HG03439 (cell line): ENCODE data around the gene WDR82.

ENCODE experiments used
- ATAC-seq: cut with Tn5 transposase; IDR thresholded peaks from one replicate; pipeline ENCODE4 v1.9.1; 2021; ENCODE audit warnings: mild to moderate bottlenecking, moderate library complexity; ENCODE audit not compliant: unreplicated experiment

WDR82 gene

DNA sequence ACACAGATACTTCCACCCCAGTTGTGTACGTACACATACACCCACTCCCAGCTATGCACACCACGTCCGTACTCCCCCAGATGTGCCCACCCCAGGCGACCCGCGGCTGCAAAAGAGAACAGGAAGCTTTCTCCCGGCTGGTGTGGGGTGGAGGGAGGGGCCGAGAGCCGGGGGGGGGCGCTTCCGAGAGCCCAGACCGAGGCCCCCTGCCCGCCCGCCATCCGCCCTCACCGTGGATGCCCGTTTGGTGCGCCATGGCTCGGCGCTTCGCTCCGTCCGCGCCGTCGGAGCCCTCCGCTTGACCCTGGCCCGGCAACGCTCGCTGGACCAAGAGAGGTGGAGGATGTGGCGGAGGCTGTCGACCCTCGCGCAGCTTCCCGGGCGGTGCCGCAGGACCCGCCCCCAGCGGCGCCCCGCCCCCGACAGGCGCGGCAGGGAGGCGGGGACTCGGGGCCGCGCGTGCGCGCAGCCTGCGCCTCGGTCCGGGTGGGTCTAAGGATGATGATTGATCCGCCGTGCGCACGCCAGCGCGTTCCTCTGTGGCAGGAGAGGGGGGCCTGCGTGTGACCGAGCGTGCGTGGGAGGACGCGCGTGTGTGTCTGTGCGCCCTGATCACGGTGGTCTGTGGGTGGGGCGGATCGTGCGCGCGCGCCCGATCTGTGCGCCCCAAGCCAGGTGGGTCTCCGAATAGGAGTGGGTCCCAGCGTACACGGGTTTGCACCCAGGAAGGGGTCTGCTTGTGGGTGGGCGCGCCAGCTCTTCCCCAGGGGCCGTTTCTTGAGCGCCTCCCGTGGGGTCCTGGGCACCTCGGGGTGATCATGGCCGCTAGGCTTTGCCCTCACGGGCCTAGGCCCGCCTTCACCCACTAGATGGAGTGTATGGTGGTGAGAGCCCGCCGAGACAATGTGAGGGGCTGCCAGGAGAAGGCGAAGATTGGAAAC is 39.4 kb downstream of the WDR82 start, which contains the start of gene TWF2:
Gene TWF2, minus strand, starts transcription at position 398 of the 941 bp plus-strand sequence. Its CDS starts 142 bp downstream, at position 256.
- peak; percentile 65 for ATAC-seq

DNA sequence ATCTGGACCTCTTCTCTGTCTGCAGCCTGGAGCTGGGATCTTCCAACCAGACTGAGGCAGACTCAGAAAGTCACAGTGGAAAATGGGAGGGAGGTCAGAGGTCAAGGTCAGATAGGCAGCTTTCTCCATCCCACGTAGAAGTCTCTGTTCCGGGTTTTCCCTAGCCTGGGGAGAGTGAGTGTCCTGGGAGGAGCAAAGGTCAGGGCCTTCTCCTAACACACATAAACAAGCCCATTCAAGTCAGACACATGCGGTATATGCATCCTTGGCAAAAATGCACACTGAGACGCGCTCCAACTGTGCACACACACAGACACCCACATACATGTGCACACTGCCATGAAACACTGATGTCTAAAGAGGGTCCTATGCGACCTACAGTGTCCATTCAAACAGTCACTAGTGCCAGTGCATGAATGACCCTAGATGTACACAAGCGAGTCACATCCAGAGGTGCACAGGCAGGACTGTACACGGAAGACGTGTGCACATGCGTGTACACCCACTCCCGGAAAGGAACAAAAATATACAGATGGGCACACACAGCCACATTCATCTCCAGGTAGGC is 40.2 kb downstream of the WDR82 start:
- no peak for ATAC-seq

DNA sequence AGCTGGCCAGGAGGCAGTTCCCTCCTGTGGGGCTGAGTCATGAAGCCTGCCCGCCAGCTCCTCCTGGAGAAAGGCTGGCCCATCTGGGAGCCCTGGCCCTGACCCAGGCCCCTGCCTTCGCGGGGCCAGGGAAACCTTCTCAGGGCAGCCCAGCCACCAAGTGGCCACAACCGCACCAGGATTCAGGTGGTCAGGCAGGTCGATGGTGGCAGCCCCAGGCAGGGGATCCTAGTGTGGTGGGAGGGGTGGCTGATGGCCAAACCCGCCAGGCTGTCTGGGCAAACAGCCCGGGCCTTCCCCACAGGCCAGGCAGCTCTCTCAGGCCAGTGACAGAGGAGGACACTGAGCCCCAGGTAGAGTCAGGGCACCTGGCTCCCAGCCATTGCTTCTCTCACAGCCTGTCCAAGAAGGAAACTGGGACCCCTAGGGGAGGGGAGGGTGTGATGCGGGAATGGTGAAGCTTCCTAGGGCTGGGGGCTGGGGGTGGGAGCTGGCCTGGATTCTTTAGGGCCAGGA is 40.7 kb downstream of the WDR82 start:
- no peak for ATAC-seq

DNA sequence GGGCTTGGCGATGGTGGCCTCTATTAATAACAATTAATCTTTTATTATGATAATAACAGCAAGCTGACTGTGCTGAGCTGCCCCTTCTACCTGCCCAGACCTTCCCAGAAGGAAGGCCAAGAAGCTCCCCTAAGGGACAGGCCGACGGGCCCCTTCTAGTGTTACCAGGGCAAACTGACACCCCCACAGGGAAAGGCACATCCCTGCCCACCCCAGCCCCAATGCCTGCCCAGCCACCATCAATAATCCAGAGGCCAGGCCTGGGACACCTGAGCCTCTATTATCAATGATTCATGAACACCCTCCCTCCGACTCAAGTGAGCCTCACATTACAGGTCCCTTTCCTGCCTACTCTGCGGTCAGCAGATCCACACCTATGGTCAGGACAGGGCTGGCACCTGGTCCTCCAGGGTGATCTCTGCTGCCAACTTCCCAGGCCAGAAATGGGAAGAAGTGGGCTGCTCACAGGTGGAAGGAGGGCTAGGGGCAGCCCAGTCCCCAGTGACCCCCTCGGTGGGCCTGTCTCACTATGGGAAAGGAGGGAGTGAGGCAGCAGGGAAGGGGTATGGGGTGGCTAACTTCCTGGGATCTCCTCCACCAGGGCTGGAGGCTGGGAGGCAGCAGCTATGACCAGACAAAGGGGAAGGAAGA is 41.3 kb downstream of the WDR82 start:
- ATAC-seq: no peak

DNA sequence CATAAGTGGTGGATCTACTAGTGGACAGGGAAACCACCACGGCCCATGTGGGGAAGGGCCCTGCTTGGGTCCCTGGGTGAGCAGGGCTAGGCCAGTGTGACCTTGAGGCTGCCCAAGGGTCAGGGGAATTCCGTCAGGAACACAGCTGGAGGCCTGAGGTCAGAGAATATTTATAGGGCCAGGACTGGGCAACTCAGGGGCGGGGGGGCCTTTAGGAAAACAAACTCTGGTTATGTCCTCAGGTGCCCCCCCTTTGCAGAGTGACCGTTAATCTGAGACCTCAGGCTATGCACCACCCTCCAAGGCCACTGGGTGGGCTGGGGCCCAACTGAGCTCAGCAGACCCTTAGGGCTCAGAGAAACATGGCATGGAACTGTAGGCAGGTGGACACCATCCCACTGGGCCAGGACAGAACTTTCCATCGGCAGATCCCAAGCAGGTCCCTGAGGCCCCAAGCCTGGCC is 42.0 kb downstream of the WDR82 start:
- ATAC-seq: no peak

GRCh38 chr3:52234516-52235447 is 43.7 kb downstream of the WDR82 start:
- no peak for ATAC-seq

DNA sequence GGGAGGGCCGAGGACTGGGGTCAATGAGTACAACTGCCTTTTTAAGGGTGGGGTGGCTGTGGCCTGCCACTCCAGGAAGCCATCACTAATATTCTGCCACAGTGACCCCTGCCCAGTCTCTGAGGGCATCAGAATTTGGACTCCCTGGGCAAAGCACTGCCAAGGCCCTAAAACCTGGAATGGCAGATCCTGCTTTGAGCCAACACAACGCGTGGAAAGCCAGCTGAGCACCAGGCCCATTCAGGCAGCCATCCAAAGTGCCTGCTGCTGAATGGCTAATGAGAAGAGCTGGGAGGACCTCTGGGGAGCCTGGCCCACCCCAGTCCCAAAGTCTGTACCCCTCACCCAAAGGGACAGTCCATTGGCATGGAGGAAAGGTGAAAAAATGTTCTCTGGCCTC is 44.5 kb downstream of the WDR82 start:
- no peak for ATAC-seq

- no peak for ATAC-seq
These were observed 45.3 kb downstream of the WDR82 start for GRCh38 chr3:52233108-52233591.

DNA sequence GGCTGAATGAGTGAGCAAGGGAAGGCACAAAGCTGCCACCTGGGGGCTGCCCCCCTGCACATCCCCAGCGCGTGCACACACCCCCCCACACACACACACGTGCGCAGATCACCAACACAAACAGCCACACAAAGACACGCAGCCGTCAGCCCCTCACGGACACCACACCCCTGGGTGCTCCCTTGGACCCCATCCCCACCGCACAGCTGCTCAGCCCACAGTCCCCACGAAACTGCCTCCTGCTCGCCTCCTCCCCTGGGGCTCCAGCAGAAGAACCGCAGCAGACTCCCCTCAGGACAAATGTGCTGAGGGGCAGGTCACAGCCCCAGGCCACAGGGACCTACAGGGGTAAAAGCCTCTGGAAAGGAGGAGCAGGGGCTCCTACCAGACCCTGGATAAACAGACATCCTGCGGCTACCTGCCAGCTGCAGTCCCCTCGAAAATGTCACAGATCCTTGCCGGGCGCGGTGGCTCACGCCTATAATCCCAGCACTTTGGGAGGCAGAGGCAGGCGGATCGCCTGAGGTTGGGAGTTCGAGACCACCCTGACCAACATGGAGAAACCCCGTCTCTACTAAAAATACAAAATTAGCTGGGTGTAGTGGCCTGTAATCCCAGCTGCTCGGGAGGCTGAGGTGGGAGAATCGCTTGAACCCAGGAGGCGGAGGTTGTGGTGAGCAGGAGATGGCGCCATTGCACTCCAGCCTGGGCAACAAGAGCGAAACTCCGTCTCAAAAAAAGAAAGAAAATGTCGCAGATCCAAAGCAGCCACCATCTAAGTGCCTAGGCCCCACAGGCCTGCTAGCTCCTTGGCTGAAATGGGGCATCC is 46.0 kb downstream of the WDR82 start:
- no peak for ATAC-seq

- no peak for ATAC-seq
These were observed 46.8 kb downstream of the WDR82 start for GRCh38 chr3:52231502-52232278.

GRCh38 chr3:52230889-52231499 is 47.5 kb downstream of the WDR82 start:
- no peak for ATAC-seq

GRCh38 chr3:52230461-52230860 is 48.0 kb downstream of the WDR82 start:
- ATAC-seq: no peak

DNA sequence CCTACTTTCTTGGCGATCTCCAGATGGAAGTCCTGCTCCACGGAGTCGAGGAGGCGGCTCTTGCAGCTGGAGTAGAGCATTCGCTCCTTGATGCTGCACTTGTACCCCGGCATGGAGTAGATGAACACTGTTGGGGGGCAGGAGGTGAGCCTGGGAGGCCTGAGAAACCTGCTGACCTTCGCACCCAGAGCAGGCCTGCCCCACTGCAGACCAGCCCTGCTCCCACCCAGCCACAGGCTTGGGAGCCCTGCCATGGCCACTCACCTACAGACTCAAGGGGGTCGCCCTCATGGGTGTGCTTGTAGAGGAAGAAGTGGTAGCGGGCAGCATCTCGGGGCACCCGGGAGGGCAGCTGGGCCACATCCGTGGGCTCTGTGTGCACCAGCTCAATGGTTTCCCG is 48.8 kb downstream of the WDR82 start:
- ATAC-seq: no peak

DNA sequence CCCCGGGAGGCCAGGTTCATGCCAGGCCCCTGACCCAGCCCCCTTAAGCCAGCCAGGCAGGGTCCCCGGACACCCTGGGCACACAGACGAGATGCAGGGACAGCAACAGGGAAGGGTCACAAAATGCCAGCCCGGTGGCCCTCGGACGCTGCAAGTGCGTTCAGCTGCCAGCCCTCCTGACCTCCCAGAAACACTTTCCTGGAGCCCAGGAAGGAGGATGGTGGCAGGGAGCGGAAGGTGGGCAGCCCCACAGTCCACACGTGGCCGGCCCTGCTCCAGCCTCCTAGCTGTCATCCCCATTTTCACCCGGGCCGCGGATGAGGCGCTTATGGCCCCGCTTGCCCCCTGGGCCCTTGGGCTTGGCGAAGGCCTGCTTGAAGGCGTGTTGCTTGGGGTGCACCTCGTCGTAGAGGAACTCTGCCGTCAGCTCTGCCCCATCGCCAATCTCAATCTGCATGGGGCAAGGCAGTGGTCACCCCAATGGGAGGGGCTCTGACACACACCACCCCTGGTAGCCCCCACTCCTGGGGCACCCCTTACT is 49.6 kb downstream of the WDR82 start:
- no peak for ATAC-seq

- no peak for ATAC-seq
These were observed 50.2 kb downstream of the WDR82 start for GRCh38 chr3:52228266-52228665.

DNA sequence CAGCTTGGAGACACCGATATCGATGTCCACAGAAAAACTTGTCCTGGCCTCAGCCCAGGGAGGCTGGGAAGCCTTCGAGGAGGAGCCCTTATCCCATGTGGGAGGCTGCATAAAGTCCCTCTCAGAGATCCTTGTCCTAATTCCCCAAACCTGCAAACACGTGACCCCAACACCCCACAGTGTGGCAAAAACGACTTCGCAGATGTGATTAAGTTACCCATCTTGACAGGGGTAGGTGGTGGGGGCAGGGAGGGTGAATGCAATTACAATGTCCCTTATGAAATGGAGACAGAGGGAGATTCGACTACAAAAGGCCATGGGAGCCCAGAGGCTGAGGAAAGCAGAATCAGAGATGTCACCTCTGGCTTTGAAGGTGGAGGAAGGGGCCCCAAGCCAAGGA is 50.7 kb downstream of the WDR82 start:
- ATAC-seq: no peak

DNA sequence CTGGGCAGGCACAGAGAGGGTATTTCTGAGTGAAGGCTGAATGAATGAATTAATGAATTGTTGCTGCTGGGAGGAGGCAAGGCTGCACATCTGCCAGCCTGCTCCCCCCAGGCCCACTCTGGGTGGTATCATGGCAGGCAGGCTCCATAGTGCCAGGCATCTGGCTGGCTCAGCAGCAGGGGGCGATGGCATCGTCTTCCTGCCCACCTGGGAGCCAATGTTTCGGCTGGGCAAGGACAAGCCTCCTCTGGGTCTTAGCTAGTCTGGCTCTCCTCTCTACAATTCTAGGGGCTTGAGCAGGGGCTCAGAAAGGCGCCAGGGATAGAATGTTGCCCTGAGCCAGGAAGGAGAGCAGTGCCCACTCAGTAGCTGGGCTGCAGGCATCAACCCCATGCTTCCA is 51.3 kb downstream of the WDR82 start:
- ATAC-seq: no peak
